HepG2 (cell line): ENCODE measurements around the gene MAP3K2. TPM values are rescaled to one million over a fixed set of nuclear protein-coding genes. Genes with fewer than 3 reads are reported as not detected.
A peak's percentile ranks its signal among the peaks of the same experiment; 100 is the strongest.

Source experiments
- BRCA1 ChIP-seq: sonication (generic); formaldehyde crosslinking; IDR thresholded peaks from 2 replicates; pipeline ENCODE4 v1.4.0; 2020; ENCODE audit warnings: missing genetic modification reagents
- HNRNPH1 ChIP-seq: fragments of 200-400 bp; formaldehyde crosslinking; optimal IDR thresholded peaks from 2 replicates; pipeline ENCODE3; 2017; ENCODE audit warnings: mild to moderate bottlenecking, low read depth, low read length
- KDM5B ChIP-seq: sonication (generic); formaldehyde crosslinking; IDR thresholded peaks from 2 replicates; pipeline ENCODE4 v1.4.0; 2020; ENCODE audit warnings: missing genetic modification reagents, mild to moderate bottlenecking, borderline replicate concordance
- NCOR1 ChIP-seq: fragments of 200-600 bp; sonication (generic); IDR thresholded peaks from 2 replicates; pipeline ENCODE4 v1.7.0; 2017; ENCODE audit warnings: antibody characterized with exemption, low read length, borderline replicate concordance
- NONO ChIP-seq, 2 experiments: fragments of 450-650 bp in 1 of 2; sonication (generic) in 1 of 2; formaldehyde crosslinking in 1 of 2; IDR thresholded peaks in 1 of 2; conservative IDR thresholded peaks in 1 of 2; 2 replicates each; pipeline versions ENCODE4 v1.6.1 to v1.8.0; 2017 to 2022; ENCODE audit warnings: mild to moderate bottlenecking in 1 of 2, missing genetic modification reagents in 1 of 2, moderate library complexity in 1 of 2
- PAWR ChIP-seq: sonication (generic); formaldehyde crosslinking; IDR thresholded peaks from 2 replicates; pipeline ENCODE4 v1.4.0; 2020; ENCODE audit warnings: missing genetic modification reagents, mild to moderate bottlenecking, borderline replicate concordance
- PAX8 ChIP-seq: sonication (generic); formaldehyde crosslinking; IDR thresholded peaks from 2 replicates; pipeline ENCODE4 v1.8.0; 2022; ENCODE audit warnings: mild to moderate bottlenecking, missing genetic modification reagents, borderline replicate concordance
- RBFOX2 ChIP-seq: fragments of 200-400 bp; formaldehyde crosslinking; IDR thresholded peaks from 2 replicates; pipeline ENCODE4 v1.6.1; 2017; ENCODE audit warnings: low read depth, mild to moderate bottlenecking, low read length
- SAP130 ChIP-seq: IDR thresholded peaks from 2 replicates; pipeline ENCODE4 v1.6.1; 2016; ENCODE audit warnings: low read depth
- TBL1XR1 ChIP-seq: fragments of 150-350 bp; IDR thresholded peaks from 2 replicates; pipeline ENCODE4 v1.6.1; 2014; ENCODE audit warnings: borderline replicate concordance, low read length; ENCODE audit not compliant: partially characterized antibody
- TEAD2 ChIP-seq: sonication (generic); formaldehyde crosslinking; IDR thresholded peaks from 2 replicates; pipeline ENCODE4 v1.9.0; 2021; ENCODE audit warnings: missing genetic modification reagents
- ZBTB1 ChIP-seq: sonication (generic); formaldehyde crosslinking; IDR thresholded peaks from 2 replicates; pipeline ENCODE4 v1.4.0; 2020; ENCODE audit warnings: missing genetic modification reagents, borderline replicate concordance
- ZMAT3 ChIP-seq: sonication (generic); formaldehyde crosslinking; conservative IDR thresholded peaks from 2 replicates; pipeline ENCODE4 v1.7.0; 2021; ENCODE audit warnings: missing genetic modification reagents
- ZNF143 ChIP-seq: sonication (generic); formaldehyde crosslinking; IDR thresholded peaks from 2 replicates; pipeline ENCODE4 v1.4.0; 2020; ENCODE audit warnings: missing genetic modification reagents
- ZNF556 ChIP-seq: sonication (generic); formaldehyde crosslinking; IDR thresholded peaks from 2 replicates; pipeline ENCODE4 v1.4.0; 2020; ENCODE audit warnings: mild to moderate bottlenecking, missing genetic modification reagents, borderline replicate concordance
- ZNF737 ChIP-seq: sonication (generic); formaldehyde crosslinking; IDR thresholded peaks from 2 replicates; pipeline ENCODE4 v1.5.0; 2020; ENCODE audit warnings: missing genetic modification reagents, mild to moderate bottlenecking, borderline replicate concordance
- polyA plus RNA-seq, 8 experiments: library from polyadenylated mRNA; depleted of rRNA in 3 of 8; stranded (reverse) in 7 of 8; unstranded in 1 of 8; fragments of >200 nt; fragmentation: Illumina TruSeq in 4 of 8; extraction: Trizol in 4 of 8; gene quantifications; 2 replicates each; pipeline versions ENCODE4 v1.2.1 to v1.2.3, GENCODE V29; 2011 to 2016; ENCODE audit warnings: low read depth in 4 of 8, missing spikeins in 1 of 8, mixed read lengths in 1 of 8; ENCODE audit not compliant: insufficient read depth in 1 of 8
- total RNA-seq, 5 experiments: library from RNA; depleted of rRNA; stranded (reverse); fragments of >200 nt; fragmentation: Illumina TruSeq; extraction: Trizol; gene quantifications; 2 replicates each; pipeline ENCODE4 v1.2.3, GENCODE V29; 2016; ENCODE audit warnings: low read depth in 1 of 5
- TF ChIP-seq, protein P1 (sequence below): sonication (generic); formaldehyde crosslinking; IDR thresholded peaks from 2 replicates; pipeline ENCODE4 v1.5.1; 2020; ENCODE audit warnings: mild to moderate bottlenecking, missing genetic modification reagents
- TF ChIP-seq, protein P2 (sequence below): sonication (generic); formaldehyde crosslinking; IDR thresholded peaks from 2 replicates; pipeline ENCODE4 v1.5.0; 2020; ENCODE audit warnings: mild to moderate bottlenecking, missing genetic modification reagents, borderline replicate concordance

MAP3K2 gene
- total and polyA plus RNA-seq, 2 of the 13 experiments (the other 11 are each of a cell fraction or from before 2014, with no cell fraction given): 12.2 to 37.2 TPM

DNA sequence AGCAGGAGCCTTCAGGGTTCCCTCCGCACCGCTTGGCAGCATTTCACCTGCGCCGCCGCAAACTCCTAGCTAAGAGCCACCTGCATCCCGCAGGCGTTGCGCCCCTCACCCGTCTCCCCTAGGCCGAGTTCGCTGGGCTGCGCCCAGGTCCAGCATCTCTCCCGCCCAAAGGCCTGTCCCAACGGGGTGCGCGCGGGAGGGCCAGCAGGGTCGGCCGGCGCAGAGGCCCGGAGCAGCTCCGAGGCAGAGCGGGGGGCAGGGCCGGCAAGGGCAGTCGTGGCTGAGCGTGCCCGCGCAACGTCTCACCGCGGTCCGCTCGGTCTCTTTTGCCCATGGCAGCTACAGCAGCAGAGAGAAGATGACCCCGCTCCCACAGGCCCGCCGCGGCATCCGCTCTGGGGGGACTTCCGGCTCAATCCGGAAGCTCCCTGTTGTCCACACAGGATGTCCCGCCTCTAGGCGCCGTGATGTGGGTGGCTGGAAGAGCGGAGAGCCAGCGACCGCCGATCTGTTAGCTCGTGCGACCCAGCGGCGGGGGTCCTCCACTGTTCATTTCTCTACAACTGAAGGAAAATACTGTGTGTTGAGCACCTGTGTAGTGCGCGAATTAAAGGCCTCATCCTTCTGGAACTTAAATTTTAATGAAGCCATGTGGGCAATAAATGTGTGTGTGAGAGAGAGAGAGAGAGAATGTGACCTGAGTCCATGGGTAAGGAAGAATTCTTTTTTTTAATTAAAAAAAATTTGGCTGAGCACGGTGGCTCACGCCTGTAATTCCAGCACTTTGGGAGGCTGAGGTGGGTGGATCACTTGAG lies 93.8 kb downstream of the MAP3K2 start, which contains the start of gene ERCC3 (continued):
- TF ChIP-seq SAP130 (CRISPR knock-in tag) (peak; percentile 95), BRCA1 (CRISPR knock-in tag) (no peak), PAX8 (CRISPR knock-in tag) (peak; percentile 93; the same call in 1 of the 2 replicates), TBL1XR1 (no peak), ZBTB1 (no peak), ZNF556 (CRISPR knock-in tag) (peak; percentile 92), RBFOX2 (peak; percentile 96), ZNF143 (peak; percentile 70), ZMAT3 (peak; percentile 93), PAWR (CRISPR knock-in tag) (no peak), TEAD2 (CRISPR knock-in tag) (no peak), NONO (IDR thresholded peaks at IDR 0.05) (no peak), NONO (CRISPR knock-in tag; conservative IDR thresholded peaks at IDR 0.05) (peak; percentile 93), ZNF737 (CRISPR knock-in tag) (peak; percentile 95; the same call in 1 of the 2 replicates), KDM5B (CRISPR knock-in tag) (peak; percentile 99), HNRNPH1 (no peak), NCOR1 (no peak)
- TF ChIP-seq, protein P1, sequence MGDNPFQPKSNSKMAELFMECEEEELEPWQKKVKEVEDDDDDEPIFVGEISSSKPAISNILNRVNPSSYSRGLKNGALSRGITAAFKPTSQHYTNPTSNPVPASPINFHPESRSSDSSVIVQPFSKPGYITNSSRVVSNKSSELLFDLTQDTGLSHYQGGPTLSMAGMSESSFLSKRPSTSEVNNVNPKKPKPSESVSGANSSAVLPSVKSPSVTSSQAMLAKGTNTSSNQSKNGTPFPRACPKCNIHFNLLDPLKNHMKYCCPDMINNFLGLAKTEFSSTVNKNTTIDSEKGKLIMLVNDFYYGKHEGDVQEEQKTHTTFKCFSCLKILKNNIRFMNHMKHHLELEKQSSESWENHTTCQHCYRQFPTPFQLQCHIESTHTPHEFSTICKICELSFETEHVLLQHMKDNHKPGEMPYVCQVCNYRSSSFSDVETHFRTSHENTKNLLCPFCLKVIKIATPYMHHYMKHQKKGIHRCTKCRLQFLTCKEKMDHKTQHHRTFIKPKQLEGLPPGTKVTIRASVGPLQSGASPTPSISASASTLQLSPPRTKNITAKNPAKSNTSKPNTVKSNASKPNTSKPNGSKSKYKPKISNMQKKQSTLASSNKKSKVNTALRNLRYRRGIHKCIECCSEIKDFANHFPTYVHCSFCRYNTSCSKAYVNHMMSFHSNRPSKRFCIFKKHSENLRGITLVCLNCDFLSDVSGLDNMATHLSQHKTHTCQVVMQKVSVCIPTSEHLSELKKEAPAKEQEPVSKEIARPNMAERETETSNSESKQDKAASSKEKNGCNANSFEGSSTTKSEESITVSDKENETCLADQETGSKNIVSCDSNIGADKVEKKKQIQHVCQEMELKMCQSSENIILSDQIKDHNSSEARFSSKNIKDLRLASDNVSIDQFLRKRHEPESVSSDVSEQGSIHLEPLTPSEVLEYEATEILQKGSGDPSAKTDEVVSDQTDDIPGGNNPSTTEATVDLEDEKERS: 0 out of 2 replicates have a peak, but pooled peaks have one; percentile 37
- TF ChIP-seq, protein P2, sequence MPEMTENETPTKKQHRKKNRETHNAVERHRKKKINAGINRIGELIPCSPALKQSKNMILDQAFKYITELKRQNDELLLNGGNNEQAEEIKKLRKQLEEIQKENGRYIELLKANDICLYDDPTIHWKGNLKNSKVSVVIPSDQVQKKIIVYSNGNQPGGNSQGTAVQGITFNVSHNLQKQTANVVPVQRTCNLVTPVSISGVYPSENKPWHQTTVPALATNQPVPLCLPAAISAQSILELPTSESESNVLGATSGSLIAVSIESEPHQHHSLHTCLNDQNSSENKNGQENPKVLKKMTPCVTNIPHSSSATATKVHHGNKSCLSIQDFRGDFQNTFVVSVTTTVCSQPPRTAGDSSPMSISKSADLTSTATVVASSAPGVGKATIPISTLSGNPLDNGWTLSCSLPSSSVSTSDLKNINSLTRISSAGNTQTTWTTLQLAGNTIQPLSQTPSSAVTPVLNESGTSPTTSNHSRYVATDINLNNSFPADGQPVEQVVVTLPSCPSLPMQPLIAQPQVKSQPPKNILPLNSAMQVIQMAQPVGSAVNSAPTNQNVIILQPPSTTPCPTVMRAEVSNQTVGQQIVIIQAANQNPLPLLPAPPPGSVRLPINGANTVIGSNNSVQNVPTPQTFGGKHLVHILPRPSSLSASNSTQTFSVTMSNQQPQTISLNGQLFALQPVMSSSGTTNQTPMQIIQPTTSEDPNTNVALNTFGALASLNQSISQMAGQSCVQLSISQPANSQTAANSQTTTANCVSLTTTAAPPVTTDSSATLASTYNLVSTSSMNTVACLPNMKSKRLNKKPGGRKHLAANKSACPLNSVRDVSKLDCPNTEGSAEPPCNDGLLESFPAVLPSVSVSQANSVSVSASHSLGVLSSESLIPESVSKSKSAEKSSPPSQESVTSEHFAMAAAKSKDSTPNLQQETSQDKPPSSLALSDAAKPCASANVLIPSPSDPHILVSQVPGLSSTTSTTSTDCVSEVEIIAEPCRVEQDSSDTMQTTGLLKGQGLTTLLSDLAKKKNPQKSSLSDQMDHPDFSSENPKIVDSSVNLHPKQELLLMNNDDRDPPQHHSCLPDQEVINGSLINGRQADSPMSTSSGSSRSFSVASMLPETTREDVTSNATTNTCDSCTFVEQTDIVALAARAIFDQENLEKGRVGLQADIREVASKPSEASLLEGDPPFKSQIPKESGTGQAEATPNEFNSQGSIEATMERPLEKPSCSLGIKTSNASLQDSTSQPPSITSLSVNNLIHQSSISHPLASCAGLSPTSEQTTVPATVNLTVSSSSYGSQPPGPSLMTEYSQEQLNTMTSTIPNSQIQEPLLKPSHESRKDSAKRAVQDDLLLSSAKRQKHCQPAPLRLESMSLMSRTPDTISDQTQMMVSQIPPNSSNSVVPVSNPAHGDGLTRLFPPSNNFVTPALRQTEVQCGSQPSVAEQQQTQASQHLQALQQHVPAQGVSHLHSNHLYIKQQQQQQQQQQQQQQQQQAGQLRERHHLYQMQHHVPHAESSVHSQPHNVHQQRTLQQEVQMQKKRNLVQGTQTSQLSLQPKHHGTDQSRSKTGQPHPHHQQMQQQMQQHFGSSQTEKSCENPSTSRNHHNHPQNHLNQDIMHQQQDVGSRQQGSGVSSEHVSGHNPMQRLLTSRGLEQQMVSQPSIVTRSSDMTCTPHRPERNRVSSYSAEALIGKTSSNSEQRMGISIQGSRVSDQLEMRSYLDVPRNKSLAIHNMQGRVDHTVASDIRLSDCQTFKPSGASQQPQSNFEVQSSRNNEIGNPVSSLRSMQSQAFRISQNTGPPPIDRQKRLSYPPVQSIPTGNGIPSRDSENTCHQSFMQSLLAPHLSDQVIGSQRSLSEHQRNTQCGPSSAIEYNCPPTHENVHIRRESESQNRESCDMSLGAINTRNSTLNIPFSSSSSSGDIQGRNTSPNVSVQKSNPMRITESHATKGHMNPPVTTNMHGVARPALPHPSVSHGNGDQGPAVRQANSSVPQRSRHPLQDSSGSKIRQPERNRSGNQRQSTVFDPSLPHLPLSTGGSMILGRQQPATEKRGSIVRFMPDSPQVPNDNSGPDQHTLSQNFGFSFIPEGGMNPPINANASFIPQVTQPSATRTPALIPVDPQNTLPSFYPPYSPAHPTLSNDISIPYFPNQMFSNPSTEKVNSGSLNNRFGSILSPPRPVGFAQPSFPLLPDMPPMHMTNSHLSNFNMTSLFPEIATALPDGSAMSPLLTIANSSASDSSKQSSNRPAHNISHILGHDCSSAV (CRISPR knock-in tag): no peak
